SIG-M5 (cell line): ENCODE measurements around the gene LTK.
A peak's percentile ranks its signal among the peaks of the same experiment; 100 is the strongest.

Experiments used
- DNase-seq: peaks from one replicate; lab custom pipeline; 2025; lab: John Stamatoyannopoulos, UW

Gene LTK

GRCh38 chr15:41498657-41499056 is 15.0 kb downstream of the LTK start:
- DNase-seq, result no peak

- DNase-seq, result no peak
These were observed 17.7 kb downstream of the LTK start for GRCh38 chr15:41495736-41496599.

- DNase-seq, result no peak
These were observed 18.5 kb downstream of the LTK start for GRCh38 chr15:41494922-41495735.

- no peak for DNase-seq
These were observed 19.3 kb downstream of the LTK start for GRCh38 chr15:41494190-41494921.

- DNase-seq, result no peak
These were observed 19.8 kb downstream of the LTK start for GRCh38 chr15:41493902-41494189.

GRCh38 chr15:41493205-41493901 is 20.3 kb downstream of the LTK start, which contains the start of gene ITPKA:
TSS of gene ITPKA (plus strand) at chr15:41493874. CDS start at chr15:41493928, 54 bp downstream.
- no peak for DNase-seq

- no peak for DNase-seq
These were observed 20.9 kb downstream of the LTK start for GRCh38 chr15:41492597-41493204.

GRCh38 chr15:41491889-41492288 is 21.7 kb downstream of the LTK start:
- DNase-seq, result no peak

GRCh38 chr15:41490355-41490754 is 23.3 kb downstream of the LTK start:
- DNase-seq, result peak; percentile 31

GRCh38 chr15:41489641-41490040 is 24.0 kb downstream of the LTK start:
- DNase-seq, result no peak

GRCh38 chr15:41487802-41488201 is 25.8 kb downstream of the LTK start:
- DNase-seq, result no peak

GRCh38 chr15:41487381-41487780 is 26.2 kb downstream of the LTK start:
- no peak for DNase-seq

GRCh38 chr15:41486286-41486685 is 27.3 kb downstream of the LTK start:
- DNase-seq, result no peak

- no peak for DNase-seq
These were observed 28.5 kb downstream of the LTK start for GRCh38 chr15:41484937-41485625.

GRCh38 chr15:41483519-41483918 is 30.1 kb downstream of the LTK start:
- DNase-seq, result no peak

- DNase-seq, result no peak
These were observed 30.5 kb downstream of the LTK start for GRCh38 chr15:41483115-41483514.

GRCh38 chr15:41482110-41482877 is 31.3 kb downstream of the LTK start:
- no peak for DNase-seq

GRCh38 chr15:41480396-41481140 is 33.1 kb downstream of the LTK start:
- DNase-seq, result no peak

- no peak for DNase-seq
These were observed 37.1 kb downstream of the LTK start for GRCh38 chr15:41476416-41477048.
